Endothelial cell of umbilical vein (primary cell): ENCODE results near the gene ANP32D.
"Not testable (repeated sequence)": the region's sequence is repeated elsewhere in the genome, so short reads cannot be mapped to it uniquely, and the experiment has no call there.

Experiments used
- EZH2 ChIP-seq: IDR thresholded peaks from 2 replicates; pipeline ENCODE4 v1.6.1; 2012; ENCODE audit warnings: borderline replicate concordance, low read depth, mild to moderate bottlenecking, moderate library complexity, low read length, inconsistent platforms; ENCODE audit not compliant: severe bottlenecking
- GATA2 ChIP-seq: IDR thresholded peaks from 2 replicates; pipeline ENCODE4 v1.7.0; 2011; ENCODE audit warnings: low read depth, mild to moderate bottlenecking, moderate library complexity, mixed read lengths, low read length; ENCODE audit not compliant: insufficient read length, insufficient read depth
- JUN ChIP-seq: IDR thresholded peaks from 2 replicates; pipeline ENCODE4 v1.6.1; 2011; ENCODE audit warnings: borderline replicate concordance, low read depth; ENCODE audit not compliant: insufficient read length, insufficient read depth
- MYC ChIP-seq: IDR thresholded peaks from one replicate; pipeline ENCODE4 v1.6.1; 2011; ENCODE audit warnings: mild to moderate bottlenecking, low read depth, low read length
- POLR2A ChIP-seq: IDR thresholded peaks from 2 replicates; pipeline ENCODE4 v1.6.1; 2012; ENCODE audit warnings: low read depth, mild to moderate bottlenecking, control low read depth, low read length
- POLR2AphosphoS5 ChIP-seq: IDR thresholded peaks from 2 replicates; pipeline ENCODE4 v1.6.1; 2012; ENCODE audit warnings: low read depth, mild to moderate bottlenecking, control low read depth, low read length, moderate library complexity; ENCODE audit not compliant: insufficient read depth
- TF ChIP-seq, protein P1 (sequence below), 2 donors: IDR thresholded peaks; 1 replicate in 1 of 2; 2 replicates in 1 of 2; pipeline ENCODE4 v1.5.1; 2011; ENCODE audit warnings: low read length in 2 of 2, mild to moderate bottlenecking in 2 of 2, moderate library complexity in 2 of 2, control low read depth in 1 of 2, inconsistent platforms in 1 of 2, low read depth in 1 of 2; ENCODE audit not compliant: insufficient read depth in 1 of 2; ENCODE audit errors: extremely low read depth in 1 of 2
- TF ChIP-seq, protein P2 (sequence below): IDR thresholded peaks from 2 replicates; pipeline ENCODE4 v1.6.1; 2011; ENCODE audit not compliant: insufficient read depth, insufficient read length

DNA sequence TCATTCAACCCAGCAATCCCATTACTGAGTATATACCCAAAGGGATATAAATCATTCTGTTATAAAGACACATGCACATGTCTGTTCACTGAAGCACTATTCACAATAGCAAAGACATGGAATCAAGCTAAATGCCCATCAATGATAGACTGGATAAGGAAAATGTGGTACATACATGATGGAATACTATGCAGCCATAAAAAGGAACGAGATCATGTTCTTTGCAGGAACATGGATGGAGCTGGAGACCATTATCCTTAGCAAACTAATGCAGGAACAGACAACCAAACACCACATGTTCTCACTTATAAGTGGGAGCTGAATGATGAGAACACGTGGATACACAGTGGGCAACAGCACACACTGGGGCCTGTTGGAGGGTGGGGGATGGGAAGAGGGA lies 19.4 kb upstream of the ANP32D start:
- TF ChIP-seq, protein P1, sequence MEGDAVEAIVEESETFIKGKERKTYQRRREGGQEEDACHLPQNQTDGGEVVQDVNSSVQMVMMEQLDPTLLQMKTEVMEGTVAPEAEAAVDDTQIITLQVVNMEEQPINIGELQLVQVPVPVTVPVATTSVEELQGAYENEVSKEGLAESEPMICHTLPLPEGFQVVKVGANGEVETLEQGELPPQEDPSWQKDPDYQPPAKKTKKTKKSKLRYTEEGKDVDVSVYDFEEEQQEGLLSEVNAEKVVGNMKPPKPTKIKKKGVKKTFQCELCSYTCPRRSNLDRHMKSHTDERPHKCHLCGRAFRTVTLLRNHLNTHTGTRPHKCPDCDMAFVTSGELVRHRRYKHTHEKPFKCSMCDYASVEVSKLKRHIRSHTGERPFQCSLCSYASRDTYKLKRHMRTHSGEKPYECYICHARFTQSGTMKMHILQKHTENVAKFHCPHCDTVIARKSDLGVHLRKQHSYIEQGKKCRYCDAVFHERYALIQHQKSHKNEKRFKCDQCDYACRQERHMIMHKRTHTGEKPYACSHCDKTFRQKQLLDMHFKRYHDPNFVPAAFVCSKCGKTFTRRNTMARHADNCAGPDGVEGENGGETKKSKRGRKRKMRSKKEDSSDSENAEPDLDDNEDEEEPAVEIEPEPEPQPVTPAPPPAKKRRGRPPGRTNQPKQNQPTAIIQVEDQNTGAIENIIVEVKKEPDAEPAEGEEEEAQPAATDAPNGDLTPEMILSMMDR (IDR thresholded peaks at IDR 0.05; ENCODE audit: extremely low read depth in 1 of 2, insufficient read depth in 1 of 2, low read depth in 1 of 2, low read length in 2 of 2) = not testable (repeated sequence)
- TF ChIP-seq, protein P2, sequence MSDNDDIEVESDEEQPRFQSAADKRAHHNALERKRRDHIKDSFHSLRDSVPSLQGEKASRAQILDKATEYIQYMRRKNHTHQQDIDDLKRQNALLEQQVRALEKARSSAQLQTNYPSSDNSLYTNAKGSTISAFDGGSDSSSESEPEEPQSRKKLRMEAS = not testable (repeated sequence)
- not testable (repeated sequence) for TF ChIP-seq POLR2A, EZH2, POLR2AphosphoS5, MYC, GATA2, JUN
